DOHH2 (cell line): Measurements from ENCODE around the gene RECQL5.

Experiments used
- H3F3A ChIP-seq: fragments of 200-600 bp; sonication (generic), shearing (Covaris generic); 2 replicates; pipeline ENCODE4 v1.6.0; 2016; ENCODE audit warnings: antibody characterized with exemption, mild to moderate bottlenecking; ENCODE audit not compliant: control insufficient read depth, insufficient read depth
- H3K27ac ChIP-seq: fragments of 200-600 bp; sonication (generic); 2 replicates; pipeline ENCODE4 v1.5.1; 2014; ENCODE audit warnings: low read depth, mild to moderate bottlenecking, low read length, moderate library complexity
- H3K27me3 ChIP-seq: fragments of 200-600 bp; sonication (generic); 2 replicates; pipeline ENCODE4 v1.6.1; 2014; ENCODE audit warnings: mild to moderate bottlenecking, low read length, mixed read lengths; ENCODE audit not compliant: control insufficient read depth
- H3K36me3 ChIP-seq: fragments of 200-600 bp; sonication (generic); 2 replicates; pipeline ENCODE4 v1.6.1; 2014; ENCODE audit warnings: mild to moderate bottlenecking, low read length, moderate library complexity, mixed read lengths; ENCODE audit not compliant: control insufficient read depth
- H3K4me1 ChIP-seq: fragments of 200-600 bp; sonication (generic); 2 replicates; pipeline ENCODE4 v1.6.1; 2014; ENCODE audit warnings: mild to moderate bottlenecking, low read length, mixed read lengths; ENCODE audit not compliant: control insufficient read depth
- H3K4me2 ChIP-seq: fragments of 200-600 bp; sonication (generic); 2 replicates; pipeline ENCODE4 v1.6.0; 2014; ENCODE audit warnings: mild to moderate bottlenecking, low read length, moderate library complexity
- H3K4me3 ChIP-seq: fragments of 200-600 bp; sonication (generic); 2 replicates; pipeline ENCODE4 v1.5.1; 2014; ENCODE audit warnings: mild to moderate bottlenecking, low read length, mixed read lengths
- H3K79me2 ChIP-seq: fragments of 200-600 bp; sonication (generic); 2 replicates; pipeline ENCODE4 v1.6.1; 2014; ENCODE audit warnings: mild to moderate bottlenecking, low read length, mixed read lengths; ENCODE audit not compliant: control insufficient read depth
- H3K9me2 ChIP-seq: fragments of 200-600 bp; sonication (generic); replicated peaks from 2 replicates; pipeline ENCODE4 v1.6.1; 2014; ENCODE audit warnings: mild to moderate bottlenecking, low read length, mixed read lengths; ENCODE audit not compliant: control insufficient read depth
- H3K9me3 ChIP-seq: fragments of 200-600 bp; sonication (generic); 2 replicates; pipeline ENCODE4 v1.6.1; 2014; ENCODE audit warnings: antibody characterized with exemption, low read length, mixed read lengths; ENCODE audit not compliant: control insufficient read depth, insufficient read depth
- H4K20me1 ChIP-seq: fragments of 200-600 bp; sonication (generic); 2 replicates; pipeline ENCODE4 v1.6.0; 2014; ENCODE audit warnings: low read depth, mild to moderate bottlenecking, antibody characterized with exemption, low read length, moderate library complexity; ENCODE audit not compliant: control insufficient read depth, insufficient read depth
- EZH2phosphoT487 ChIP-seq: fragments of 200-600 bp; sonication (generic); IDR thresholded peaks from 2 replicates; pipeline ENCODE4 v1.6.1; 2017; ENCODE audit warnings: borderline replicate concordance, mild to moderate bottlenecking, antibody characterized with exemption, low read length, moderate library complexity, mixed read lengths
- TF ChIP-seq, protein P1 (sequence below): fragments of 200-600 bp; sonication (generic); IDR thresholded peaks from one replicate; pipeline ENCODE4 v1.5.1; 2014; ENCODE audit warnings: antibody characterized with exemption, mild to moderate bottlenecking, low read depth, low read length; ENCODE audit not compliant: poor library complexity, severe bottlenecking

The RECQL5 gene

DNA sequence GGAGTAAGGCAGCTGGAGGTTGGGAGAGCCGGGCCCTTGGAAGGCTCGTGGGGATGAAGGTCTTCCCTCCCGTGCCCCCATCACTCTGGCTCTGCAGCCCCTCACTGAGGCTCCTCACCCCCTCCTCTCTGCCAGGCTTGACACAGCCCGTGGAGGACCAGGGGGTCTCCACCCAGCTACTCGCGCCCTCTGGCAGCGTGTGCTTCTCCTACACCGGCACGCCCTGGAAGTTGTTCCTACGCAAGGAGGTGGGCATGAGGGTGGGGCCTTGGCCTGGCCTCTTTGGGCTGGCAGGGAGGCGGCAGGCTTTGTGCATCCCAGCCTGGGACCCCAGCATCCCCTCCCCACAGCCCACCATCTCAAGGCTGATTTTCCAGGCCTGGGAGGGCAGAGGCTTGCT is 49.3 kb downstream of the RECQL5 start:
- Histone ChIP-seq H3F3A (no peaks in the 10 kb centered on the region), H3K9me3 (no peaks in the 10 kb centered on the region), H3K27me3 (no peaks in the 10 kb centered on the region), H3K27ac (no peak overlapping the region), H4K20me1 (no peaks in the 10 kb centered on the region), H3K4me1 (no peaks in the 10 kb centered on the region), H3K36me3 (no peaks in the 10 kb centered on the region), H3K4me3 (no peak overlapping the region), H3K9me2 (no peaks in the 10 kb centered on the region), H3K4me2 (no peak overlapping the region), H3K79me2 (no peaks in the 10 kb centered on the region)
- TF ChIP-seq EZH2phosphoT487, result no peak
- TF ChIP-seq, protein P1, sequence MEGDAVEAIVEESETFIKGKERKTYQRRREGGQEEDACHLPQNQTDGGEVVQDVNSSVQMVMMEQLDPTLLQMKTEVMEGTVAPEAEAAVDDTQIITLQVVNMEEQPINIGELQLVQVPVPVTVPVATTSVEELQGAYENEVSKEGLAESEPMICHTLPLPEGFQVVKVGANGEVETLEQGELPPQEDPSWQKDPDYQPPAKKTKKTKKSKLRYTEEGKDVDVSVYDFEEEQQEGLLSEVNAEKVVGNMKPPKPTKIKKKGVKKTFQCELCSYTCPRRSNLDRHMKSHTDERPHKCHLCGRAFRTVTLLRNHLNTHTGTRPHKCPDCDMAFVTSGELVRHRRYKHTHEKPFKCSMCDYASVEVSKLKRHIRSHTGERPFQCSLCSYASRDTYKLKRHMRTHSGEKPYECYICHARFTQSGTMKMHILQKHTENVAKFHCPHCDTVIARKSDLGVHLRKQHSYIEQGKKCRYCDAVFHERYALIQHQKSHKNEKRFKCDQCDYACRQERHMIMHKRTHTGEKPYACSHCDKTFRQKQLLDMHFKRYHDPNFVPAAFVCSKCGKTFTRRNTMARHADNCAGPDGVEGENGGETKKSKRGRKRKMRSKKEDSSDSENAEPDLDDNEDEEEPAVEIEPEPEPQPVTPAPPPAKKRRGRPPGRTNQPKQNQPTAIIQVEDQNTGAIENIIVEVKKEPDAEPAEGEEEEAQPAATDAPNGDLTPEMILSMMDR, result no peak

DNA sequence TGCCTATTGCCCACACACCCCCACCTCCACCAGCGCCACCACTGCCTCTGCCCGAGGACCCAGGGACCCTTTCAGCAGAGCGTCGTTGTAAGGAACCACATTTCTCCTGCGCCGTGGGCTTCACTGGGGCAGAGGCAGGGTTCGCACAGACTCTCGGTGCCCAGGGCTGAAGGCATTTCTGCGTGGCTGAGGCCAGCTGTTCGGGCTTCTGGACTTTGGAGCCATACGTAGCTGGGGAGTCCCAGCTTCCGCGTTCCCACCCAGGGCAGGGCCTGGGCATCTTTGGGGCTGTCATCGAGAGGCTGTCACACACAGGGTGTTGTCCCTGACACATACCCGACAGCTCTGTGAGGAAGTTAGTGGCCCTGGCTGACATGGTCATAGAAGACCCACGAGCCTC is 49.7 kb downstream of the RECQL5 start:
- Histone ChIP-seq H3K27me3 (no peaks in the 10 kb centered on the region), H4K20me1 (no peaks in the 10 kb centered on the region), H3K4me3 (no peak overlapping the region), H3K27ac (no peak overlapping the region), H3K4me1 (no peaks in the 10 kb centered on the region), H3K9me3 (no peaks in the 10 kb centered on the region), H3K36me3 (no peaks in the 10 kb centered on the region), H3F3A (no peaks in the 10 kb centered on the region), H3K79me2 (no peaks in the 10 kb centered on the region), H3K9me2 (no peaks in the 10 kb centered on the region), H3K4me2 (no peak overlapping the region)
- TF ChIP-seq EZH2phosphoT487, result no peak
- TF ChIP-seq, protein P1, result no peak

DNA sequence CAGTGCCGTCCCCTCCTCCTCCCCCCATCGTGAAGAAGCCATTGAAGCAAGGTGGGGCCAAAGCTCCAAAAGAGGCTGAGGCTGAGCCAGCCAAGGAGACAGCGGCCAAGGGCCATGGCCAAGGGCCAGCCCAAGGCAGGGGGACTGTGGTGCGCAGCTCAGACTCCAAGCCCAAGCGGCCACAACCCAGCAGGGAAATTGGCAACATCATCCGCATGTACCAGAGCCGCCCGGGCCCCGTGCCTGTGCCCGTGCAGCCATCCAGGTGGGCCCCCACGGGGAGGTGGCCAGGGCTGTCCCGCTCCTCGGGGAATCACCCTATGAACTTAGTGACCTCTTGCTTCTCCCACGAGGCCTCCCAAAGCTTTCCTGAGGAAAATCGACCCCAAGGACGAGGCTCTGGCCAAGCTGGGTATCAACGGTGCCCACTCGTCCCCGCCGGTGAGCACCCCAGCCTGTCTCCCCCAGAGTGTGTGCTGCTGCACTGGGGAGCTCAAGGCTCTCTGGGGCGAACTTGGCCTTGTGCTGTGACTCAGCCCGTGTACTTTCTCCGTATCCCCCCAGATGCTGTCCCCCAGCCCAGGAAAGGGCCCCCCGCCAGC is 50.3 kb downstream of the RECQL5 start:
- Histone ChIP-seq H3K4me1 (no peaks in the 10 kb centered on the region), H3K36me3 (no peaks in the 10 kb centered on the region)

More for the DNA sequence above, 50.3 kb downstream of the RECQL5 start:
- no peak overlapping the region for H3K27ac ChIP-seq
- H3K9me2 ChIP-seq, result no peaks in the 10 kb centered on the region
- no peak overlapping the region for H3K4me3 ChIP-seq
- H3K4me2 ChIP-seq, result no peak overlapping the region
- no peaks in the 10 kb centered on the region for H3K9me3 ChIP-seq
- no peaks in the 10 kb centered on the region for H3K79me2 ChIP-seq
- no peaks in the 10 kb centered on the region for H4K20me1 ChIP-seq
- TF ChIP-seq, protein P1, result no peak
- no peak for TF ChIP-seq EZH2phosphoT487
- no peaks in the 10 kb centered on the region for H3F3A ChIP-seq
- no peaks in the 10 kb centered on the region for H3K27me3 ChIP-seq
